Upper lobe of right lung (tissue), 1 donor: ENCODE data around the gene COL4A1. TPM values are rescaled to one million over a fixed set of nuclear protein-coding genes. Genes with fewer than 3 reads are reported as not detected.
A peak's percentile ranks its signal among the peaks of the same experiment; 100 is the strongest.

Experiments
- ATAC-seq: fragments of 200-7000 bp; cut with Tn5 transposase; one replicate; pipeline ENCODE4 v1.9.1; 2020; ENCODE audit warnings: mild to moderate bottlenecking, moderate library complexity
- DNase-seq: peaks from one replicate; pipeline ENCODE4 v3.0.0-alpha.2; 2020
- H3K27ac ChIP-seq: fragments of 200-600 bp; one replicate; pipeline ENCODE4 v1.8.0; 2022
- H3K27me3 ChIP-seq: fragments of 200-600 bp; one replicate; pipeline ENCODE4 v1.8.0; 2022; ENCODE audit warnings: mild to moderate bottlenecking
- H3K36me3 ChIP-seq: fragments of 200-600 bp; one replicate; pipeline ENCODE4 v1.8.0; 2022
- H3K4me1 ChIP-seq: fragments of 200-600 bp; one replicate; pipeline ENCODE4 v1.8.0; 2022
- H3K4me3 ChIP-seq: fragments of 200-600 bp; one replicate; pipeline ENCODE4 v1.8.0; 2022; ENCODE audit warnings: mild to moderate bottlenecking
- H3K9me3 ChIP-seq: fragments of 200-600 bp; one replicate; pipeline ENCODE4 v1.8.0; 2022
- CTCF ChIP-seq: fragments of 200-600 bp; IDR thresholded peaks from one replicate; pipeline ENCODE4 v1.8.0; 2022; ENCODE audit warnings: antibody characterized with exemption
- intact Hi-C: fragments of 100-400 bp; cut with DNase I; formaldehyde crosslinking; loops from one replicate; pipeline ENCODE4 v1.11.0; 2022
- total RNA-seq: library from RNA; stranded (reverse); fragmentation: NEBNext Ultra II Directional; extraction: Animal tissue kit (Norgen Biotek cat#: 25700); gene quantifications from one replicate; pipeline ENCODE4 v1.2.1, GENCODE V29; 2021
- donor health status: DM: no; HTN: yes; CAD: no; lungs with severe emphysema.

The COL4A1 gene
- total RNA-seq, 1 donor from 2014 or later, result 242 TPM

GRCh38 chr13:110248449-110249143 lies 58.4 kb downstream of the COL4A1 start:
- H3K4me3 ChIP-seq, result no peak overlapping the region
- ATAC-seq (no peak), DNase-seq (no peak)
- peak overlapping the region; percentile 36 for H3K27ac ChIP-seq
- peaks cover 34% of the 10 kb centered on the region for H3K4me1 ChIP-seq
- no peaks in the 10 kb centered on the region for H3K9me3 ChIP-seq
- no peaks in the 10 kb centered on the region for H3K36me3 ChIP-seq
- no peak for TF ChIP-seq CTCF
- intact Hi-C loops, result no loop called here
- H3K27me3 ChIP-seq, result no peaks in the 10 kb centered on the region

DNA sequence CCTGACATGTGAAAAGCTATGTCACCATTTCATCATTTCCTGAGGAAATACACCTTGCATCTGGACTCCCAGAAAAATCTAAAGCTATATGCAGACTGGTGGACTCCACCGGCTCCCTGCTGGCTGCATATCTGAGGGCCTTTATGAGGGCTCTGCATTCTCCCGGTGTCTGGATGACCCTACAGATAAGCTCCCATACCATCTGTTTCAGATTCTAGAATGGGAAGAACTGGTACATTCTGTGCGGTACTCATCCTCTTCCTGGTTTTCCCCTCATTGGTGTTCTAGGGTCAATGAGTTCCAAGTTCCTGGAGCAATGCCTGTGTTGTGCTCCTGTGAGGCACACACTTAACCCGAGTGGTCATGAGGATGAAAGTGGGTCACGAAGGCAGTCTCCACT lies 60.4 kb downstream of the COL4A1 start:
- Histone ChIP-seq H3K36me3 (no peaks in the 10 kb centered on the region), H3K4me3 (no peak overlapping the region), H3K9me3 (no peaks in the 10 kb centered on the region), H3K27me3 (no peaks in the 10 kb centered on the region), H3K4me1 (peaks cover 34% of the 10 kb centered on the region), H3K27ac (no peak overlapping the region)
- DNase-seq (no peak), ATAC-seq (peak; percentile 6)
- TF ChIP-seq CTCF, result no peak
- intact Hi-C loops, result no loop called here

DNA sequence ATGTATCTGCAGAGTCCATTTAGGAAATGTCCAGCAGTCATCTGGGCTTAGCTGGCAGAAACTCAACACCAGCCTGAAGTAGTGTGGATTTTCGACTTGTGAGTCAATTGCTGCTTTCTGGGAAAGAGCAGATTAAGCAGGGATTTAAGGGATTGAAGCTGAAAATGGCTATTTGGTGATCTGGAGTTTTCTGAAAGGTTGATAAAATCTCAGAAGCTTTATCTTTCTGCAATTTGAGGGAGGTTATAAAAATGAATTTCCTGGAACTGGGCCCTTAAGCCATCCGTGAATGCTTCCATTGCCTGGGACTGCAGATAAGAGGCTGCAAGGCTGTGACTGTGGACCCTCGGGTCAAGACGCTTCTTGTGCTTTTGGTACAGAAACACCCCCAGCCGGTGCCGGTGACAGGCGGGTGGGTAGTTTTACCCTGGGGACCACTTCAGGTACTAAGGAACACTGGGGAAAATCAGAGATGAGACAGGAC lies 61.5 kb downstream of the COL4A1 start:
- no peak for DNase-seq

GRCh38 chr13:110244976-110245375 lies 62.0 kb downstream of the COL4A1 start:
- no peak for DNase-seq
- Histone ChIP-seq H3K36me3 (no peaks in the 10 kb centered on the region), H3K27me3 (no peaks in the 10 kb centered on the region), H3K27ac (no peak overlapping the region), H3K4me3 (no peak overlapping the region), H3K9me3 (no peaks in the 10 kb centered on the region), H3K4me1 (peaks cover 30% of the 10 kb centered on the region)
- no peak for TF ChIP-seq CTCF
- ATAC-seq, result no peak
- intact Hi-C loops, result no loop called here

More for the DNA sequence above, 61.5 kb downstream of the COL4A1 start:
- Histone ChIP-seq H3K4me1 (peaks cover 34% of the 10 kb centered on the region), H3K27me3 (no peaks in the 10 kb centered on the region), H3K36me3 (no peaks in the 10 kb centered on the region), H3K27ac (no peak overlapping the region), H3K9me3 (no peaks in the 10 kb centered on the region), H3K4me3 (no peak overlapping the region)
- intact Hi-C loops, result no loop called here
- no peak for TF ChIP-seq CTCF
- no peak for ATAC-seq

- no peak for TF ChIP-seq CTCF
- ATAC-seq (no peak), DNase-seq (no peak)
- intact Hi-C loops, result no loop called here
- Histone ChIP-seq H3K4me3 (no peak overlapping the region), H3K36me3 (no peaks in the 10 kb centered on the region), H3K4me1 (peaks cover 23% of the 10 kb centered on the region), H3K9me3 (no peaks in the 10 kb centered on the region), H3K27ac (no peak overlapping the region), H3K27me3 (no peaks in the 10 kb centered on the region)
Observed at GRCh38 chr13:110244071-110244830, 62.7 kb downstream of the COL4A1 start.
